ENCODE measurements around the gene TMEM163.

GRCh38 chr2:134457353-134457752, 261.4 kb downstream of the TMEM163 start:
- TF ChIP-seq GATA3 (IDR thresholded peaks at IDR 0.05; ENCODE audit: low read depth, low read length) (no peak), GATA2 (IDR thresholded peaks at IDR 0.05; ENCODE audit: low read depth, low read length) (no peak)
